IMR-90 (cell line): ENCODE measurements around the gene SESN1. TPM values are rescaled to one million over a fixed set of nuclear protein-coding genes. Genes with fewer than 3 reads are reported as not detected.

ENCODE experiments used
- ATAC-seq: fragments of 200-7000 bp; cut with Tn5 transposase; 2 replicates; pipeline ENCODE4 v1.9.1; 2020; ENCODE audit warnings: low read depth, mild to moderate bottlenecking, moderate library complexity
- BruUV-seq: library from RNA; stranded (reverse); fragments of 400-500 nt; replicated peaks from 2 replicates; lab custom pipeline; 2021; lab: Mats Ljungman, UMichigan
- CTCF ChIA-PET: fragments of 300-600 bp; formaldehyde crosslinking; extraction: SDS; loops from one replicate; lab custom pipeline; 2021; ENCODE audit warnings: antibody characterized with exemption; lab: Yijun Ruan, JAX
- POLR2A ChIA-PET: fragments of 300-600 bp; sonication (Branson Sonifier 250); formaldehyde crosslinking; loops from one replicate; lab custom pipeline; 2022; ENCODE audit warnings: antibody characterized with exemption; ENCODE audit not compliant: unreplicated experiment; lab: Charles Lee
- DNase-seq: peaks from one replicate; pipeline ENCODE4 v3.0.0; 2013
- H2AFZ ChIP-seq: replicated peaks from 2 replicates; pipeline ENCODE3; 2013; ENCODE audit warnings: low read length, mild to moderate bottlenecking; ENCODE audit not compliant: poor library complexity
- H2AK5ac ChIP-seq: 2 replicates; pipeline ENCODE4 v1.6.1; 2013; ENCODE audit warnings: low read depth, low read length, inconsistent platforms
- H2AK9ac ChIP-seq: replicated peaks from 2 replicates; pipeline ENCODE3; 2013; ENCODE audit warnings: mild to moderate bottlenecking, low read depth, low read length, moderate library complexity; ENCODE audit not compliant: poor library complexity
- H2BK120ac ChIP-seq: 2 replicates; pipeline ENCODE4 v1.6.1; 2013; ENCODE audit warnings: low read depth, low read length, inconsistent platforms
- H2BK15ac ChIP-seq: 3 replicates; pipeline ENCODE4 v1.6.1; 2013; ENCODE audit warnings: low read depth, low read length, inconsistent platforms
- H2BK20ac ChIP-seq: 2 replicates; pipeline ENCODE4 v1.6.1; 2013; ENCODE audit warnings: low read depth, mild to moderate bottlenecking, inconsistent platforms, low read length, moderate library complexity
- H2BK5ac ChIP-seq: 2 replicates; pipeline ENCODE4 v1.6.1; 2013; ENCODE audit warnings: mild to moderate bottlenecking, low read depth, low read length, inconsistent platforms; ENCODE audit not compliant: poor library complexity, severe bottlenecking
- H3K14ac ChIP-seq: replicated peaks from 2 replicates; pipeline ENCODE4 v1.6.1; 2013; ENCODE audit warnings: low read depth, low read length, inconsistent platforms
- H3K18ac ChIP-seq: 2 replicates; pipeline ENCODE4 v1.6.1; 2013; ENCODE audit warnings: low read depth, low read length, control low read depth
- H3K23ac ChIP-seq: 2 replicates; pipeline ENCODE4 v1.6.1; 2013; ENCODE audit warnings: low read depth, low read length, inconsistent platforms
- H3K27ac ChIP-seq: 2 replicates; pipeline ENCODE4 v1.5.1; 2013; ENCODE audit warnings: mild to moderate bottlenecking, control low read depth, low read length; ENCODE audit not compliant: insufficient read depth
- H3K27me3 ChIP-seq: 2 replicates; pipeline ENCODE4 v1.6.1; 2013; ENCODE audit warnings: low read length; ENCODE audit not compliant: control insufficient read depth, insufficient read depth
- H3K36me3 ChIP-seq: 2 replicates; pipeline ENCODE4 v1.6.1; 2013; ENCODE audit warnings: low read length, mixed read lengths; ENCODE audit not compliant: control insufficient read depth, insufficient read depth
- H3K4ac ChIP-seq: 2 replicates; pipeline ENCODE4 v1.6.1; 2013; ENCODE audit warnings: low read depth, low read length, inconsistent platforms
- H3K4me1 ChIP-seq: 2 replicates; pipeline ENCODE4 v1.6.1; 2013; ENCODE audit warnings: low read length, mixed read lengths; ENCODE audit not compliant: control insufficient read depth, insufficient read depth
- H3K4me2 ChIP-seq: 2 replicates; pipeline ENCODE4 v1.6.1; 2013; ENCODE audit warnings: low read depth, mild to moderate bottlenecking, control low read depth, low read length, moderate library complexity
- H3K4me3 ChIP-seq: 2 replicates; pipeline ENCODE4 v1.5.1; 2013; ENCODE audit warnings: low read depth, mild to moderate bottlenecking, control low read depth, low read length, moderate library complexity; ENCODE audit not compliant: insufficient read depth
- H3K56ac ChIP-seq: 2 replicates; pipeline ENCODE4 v1.6.1; 2013; ENCODE audit warnings: low read length, inconsistent platforms; ENCODE audit not compliant: insufficient read depth; ENCODE audit errors: extremely low read depth
- H3K79me1 ChIP-seq, 2 experiments: 2 replicates each; pipeline ENCODE4 v1.6.1; 2013; ENCODE audit warnings: low read length in 2 of 2, inconsistent platforms in 1 of 2, low read depth in 1 of 2
- H3K9ac ChIP-seq: 2 replicates; pipeline ENCODE4 v1.6.1; 2013; ENCODE audit warnings: low read depth, low read length, control low read depth
- H3K9me1 ChIP-seq: 2 replicates; pipeline ENCODE4 v1.6.1; 2013; ENCODE audit warnings: low read length, inconsistent platforms; ENCODE audit not compliant: insufficient read depth
- H3K9me3 ChIP-seq: 2 replicates; pipeline ENCODE4 v1.6.1; 2013; ENCODE audit warnings: low read length; ENCODE audit not compliant: control insufficient read depth, insufficient read depth
- H4K20me1 ChIP-seq: 2 replicates; pipeline ENCODE4 v1.6.1; 2013; ENCODE audit warnings: low read length, inconsistent platforms; ENCODE audit not compliant: insufficient read depth
- H4K5ac ChIP-seq: 2 replicates; pipeline ENCODE4 v1.6.1; 2013; ENCODE audit warnings: mild to moderate bottlenecking, low read depth, low read length, control low read depth
- H4K8ac ChIP-seq, 2 experiments: 2 replicates each; pipeline ENCODE4 v1.6.1; 2013; ENCODE audit warnings: low read depth in 2 of 2, low read length in 2 of 2, control low read depth in 1 of 2, inconsistent platforms in 1 of 2
- H4K91ac ChIP-seq: 2 replicates; pipeline ENCODE4 v1.6.1; 2013; ENCODE audit warnings: low read depth, low read length, inconsistent platforms; ENCODE audit not compliant: insufficient read depth
- BHLHE40 ChIP-seq: fragments of 150-350 bp; IDR thresholded peaks from 2 replicates; pipeline ENCODE4 v1.6.1; 2016; ENCODE audit warnings: mild to moderate bottlenecking, low read depth, low read length
- CEBPB ChIP-seq: IDR thresholded peaks from 2 replicates; pipeline ENCODE4 v1.6.1; 2012; ENCODE audit warnings: low read depth, low read length, improper control_type of control experiment
- CHD1 ChIP-seq: IDR thresholded peaks from 2 replicates; pipeline ENCODE4 v1.6.1; 2012; ENCODE audit warnings: low read depth, low read length, improper control_type of control experiment
- CTCF ChIP-seq: conservative IDR thresholded peaks from 2 replicates; pipeline ENCODE4 v1.5.1; 2012; ENCODE audit warnings: mild to moderate bottlenecking, low read depth, low read length, improper control_type of control experiment
- ELK1 ChIP-seq: fragments of 150-350 bp; IDR thresholded peaks from 2 replicates; pipeline ENCODE4 v1.6.1; 2016; ENCODE audit warnings: low read depth, mild to moderate bottlenecking, low read length, moderate library complexity, borderline replicate concordance
- FOS ChIP-seq: fragments of 150-350 bp; IDR thresholded peaks from 2 replicates; pipeline ENCODE4 v1.6.1; 2016; ENCODE audit warnings: low read depth, low read length
- MAFK ChIP-seq: IDR thresholded peaks from 2 replicates; pipeline ENCODE4 v1.6.1; 2012; ENCODE audit warnings: low read depth, low read length, improper control_type of control experiment
- MAZ ChIP-seq: IDR thresholded peaks from 2 replicates; pipeline ENCODE4 v1.6.1; 2012; ENCODE audit warnings: low read depth, mild to moderate bottlenecking, low read length, improper control_type of control experiment, moderate library complexity, borderline replicate concordance
- MXI1 ChIP-seq: IDR thresholded peaks from 2 replicates; pipeline ENCODE4 v1.6.1; 2012; ENCODE audit warnings: low read depth, mild to moderate bottlenecking, low read length, moderate library complexity, borderline replicate concordance
- NFE2L2 ChIP-seq: fragments of 150-350 bp; IDR thresholded peaks from 2 replicates; pipeline ENCODE4 v1.6.1; 2016; ENCODE audit warnings: low read depth, mild to moderate bottlenecking, low read length
- POLR2A ChIP-seq: IDR thresholded peaks from 2 replicates; pipeline ENCODE4 v1.6.1; 2012; ENCODE audit warnings: mild to moderate bottlenecking, low read depth, low read length
- RAD21 ChIP-seq: IDR thresholded peaks from 2 replicates; pipeline ENCODE4 v1.6.1; 2012; ENCODE audit warnings: low read length, improper control_type of control experiment
- RCOR1 ChIP-seq: IDR thresholded peaks from 2 replicates; pipeline ENCODE4 v1.6.1; 2012; ENCODE audit warnings: mild to moderate bottlenecking, low read length, improper control_type of control experiment; ENCODE audit not compliant: insufficient replicate concordance
- RFX5 ChIP-seq: IDR thresholded peaks from 2 replicates; pipeline ENCODE4 v1.8.0; 2012; ENCODE audit warnings: low read depth, mild to moderate bottlenecking, low read length, moderate library complexity
- SMC3 ChIP-seq: fragments of 150-350 bp; IDR thresholded peaks from 2 replicates; pipeline ENCODE4 v1.6.1; 2016; ENCODE audit warnings: low read depth, mild to moderate bottlenecking, antibody characterized with exemption, low read length, moderate library complexity
- USF2 ChIP-seq: fragments of 150-350 bp; IDR thresholded peaks from 2 replicates; pipeline ENCODE4 v1.6.1; 2017; ENCODE audit warnings: mild to moderate bottlenecking, antibody characterized with exemption, low read length, low read depth
- dilution Hi-C: fragments of 300-500 bp; cut with HindIII; formaldehyde crosslinking; loops from one replicate; pipeline ENCODE4 v1.14.3; 2018; ENCODE audit warnings: low sequenced_read_pairs; ENCODE audit not compliant: unreplicated experiment
- in situ Hi-C: fragments of 300-500 bp; cut with MboI; formaldehyde crosslinking; loops from 3 replicates; pipeline ENCODE4 v1.14.3; 2019; ENCODE audit warnings: low sequenced_read_pairs, inconsistent platforms, mixed read lengths
- intact Hi-C: fragments of 100-400 bp; cut with micrococcal nuclease; formaldehyde crosslinking; loops from 2 replicates; pipeline ENCODE4 v1.10.0; 2022
- polyA plus RNA-seq, 3 experiments: library from polyadenylated mRNA; depleted of rRNA; stranded (reverse); fragments of >200 nt; gene quantifications; 2 replicates each; pipeline ENCODE4 v1.2.3, GENCODE V29; 2012; ENCODE audit warnings: low replicate concordance in 1 of 3
- total RNA-seq: library from RNA; depleted of rRNA; stranded (reverse); fragments of >200 nt; gene quantifications from 2 replicates; pipeline ENCODE4 v1.2.3, GENCODE V29; 2012

Gene SESN1
- total and polyA plus RNA-seq, 2 of the 4 experiments (the other 2 are of a cell fraction), result 9.7 to 16.7 TPM

- H4K20me1 ChIP-seq, result no peaks in the 10 kb centered on the region; the same call in 1 of the 2 replicates
- TF ChIP-seq RAD21 (no peak), USF2 (no peak), MAZ (no peak), ELK1 (no peak), SMC3 (no peak), CHD1 (no peak), NFE2L2 (no peak), RFX5 (no peak), BHLHE40 (no peak), CTCF (no peak), POLR2A (no peak), CEBPB (no peak), MAFK (no peak), RCOR1 (no peak), MXI1 (no peak), FOS (no peak)
- no peak overlapping the region for H2BK15ac ChIP-seq
- in situ Hi-C loops, result no loop called here
- DNase-seq (no peak), ATAC-seq (no peak)
- no peaks in the 10 kb centered on the region for H3K36me3 ChIP-seq
- BruUV-seq, result no TSS peak
- intact Hi-C loops, result no loop called here
- no peak overlapping the region for H2AFZ ChIP-seq
- H3K14ac ChIP-seq, result no peak overlapping the region
- H2AK9ac ChIP-seq, result no peak overlapping the region
- H2BK5ac ChIP-seq, result no peak overlapping the region
- no peak overlapping the region for H3K4me2 ChIP-seq
- no peak overlapping the region for H2AK5ac ChIP-seq
- no peak overlapping the region for H3K9ac ChIP-seq
- H2BK20ac ChIP-seq, result no peak overlapping the region
- H2BK120ac ChIP-seq, result no peak overlapping the region
- no peaks in the 10 kb centered on the region for H3K27me3 ChIP-seq
- no peaks in the 10 kb centered on the region for H3K9me3 ChIP-seq
- no peaks in the 10 kb centered on the region; the same call in 1 of the 2 replicates for H3K9me1 ChIP-seq
- H3K56ac ChIP-seq, result no peak overlapping the region
- H4K5ac ChIP-seq, result no peak overlapping the region
- no peaks in the 10 kb centered on the region; a peak in 1 of 4 replicates for H3K79me1 ChIP-seq
- H3K4me3 ChIP-seq, result no peak overlapping the region
- POLR2A ChIA-PET, result no interaction called here
- dilution Hi-C loops, result no loop called here
- H3K4me1 ChIP-seq, result peaks cover 2% of the 10 kb centered on the region; the same call in 1 of the 2 replicates
- H4K91ac ChIP-seq, result no peak overlapping the region
- no peak overlapping the region for H3K18ac ChIP-seq
- H3K27ac ChIP-seq, result no peak overlapping the region
- H3K23ac ChIP-seq, result no peak overlapping the region
- no peak overlapping the region for H3K4ac ChIP-seq
- CTCF ChIA-PET, result no interaction called here
- H4K8ac ChIP-seq, result no peak overlapping the region
Observed at GRCh38 chr6:109023356-109023925, 71.2 kb downstream of the SESN1 start.
